ENCODE data around the gene KLHL29.

KLHL29 gene

GRCh38 chr2:23478933-23479683, 94.1 kb downstream of the KLHL29 start:
- no peak for DNase-seq

DNA sequence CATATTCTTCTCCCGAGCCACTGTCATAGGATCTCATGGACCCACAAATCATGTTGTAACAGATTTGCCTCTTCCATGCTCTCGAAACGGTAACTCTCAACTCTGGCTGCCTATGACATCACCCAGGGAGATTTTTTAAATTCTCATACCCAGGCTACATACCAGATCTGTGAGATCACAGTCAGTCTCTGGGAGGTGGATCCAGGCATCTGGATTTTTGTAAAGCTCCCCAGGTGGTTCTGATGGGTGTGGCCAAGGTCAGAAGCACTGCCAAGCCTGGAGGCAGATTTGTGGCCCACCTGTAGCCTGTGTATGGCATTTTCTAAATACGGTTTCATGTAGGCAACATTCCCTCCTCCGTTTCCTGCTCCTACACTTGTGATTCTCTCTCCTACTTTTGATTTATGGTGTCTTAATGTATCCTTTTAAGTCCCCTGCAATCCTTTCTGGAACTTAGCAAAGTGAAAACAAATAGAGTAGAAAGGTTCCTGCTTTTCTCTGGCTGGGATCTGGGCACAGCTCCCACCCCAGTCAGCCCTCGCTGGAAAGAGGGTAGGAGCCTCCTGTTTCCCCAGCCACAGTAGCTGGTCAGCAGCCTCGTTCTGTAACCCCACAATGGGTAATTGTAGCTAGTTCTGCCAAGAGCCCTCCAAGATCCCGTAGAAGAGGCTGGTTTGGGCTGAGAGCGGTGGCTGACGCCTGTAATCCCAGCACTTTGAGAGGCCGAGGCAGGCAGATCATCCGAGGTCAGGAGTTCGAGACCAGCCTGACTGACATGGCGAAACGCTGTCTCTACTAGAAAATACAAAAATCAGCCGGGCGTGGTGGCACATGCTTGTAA, 96.2 kb downstream of the KLHL29 start:
- DNase-seq, result no peak

DNA sequence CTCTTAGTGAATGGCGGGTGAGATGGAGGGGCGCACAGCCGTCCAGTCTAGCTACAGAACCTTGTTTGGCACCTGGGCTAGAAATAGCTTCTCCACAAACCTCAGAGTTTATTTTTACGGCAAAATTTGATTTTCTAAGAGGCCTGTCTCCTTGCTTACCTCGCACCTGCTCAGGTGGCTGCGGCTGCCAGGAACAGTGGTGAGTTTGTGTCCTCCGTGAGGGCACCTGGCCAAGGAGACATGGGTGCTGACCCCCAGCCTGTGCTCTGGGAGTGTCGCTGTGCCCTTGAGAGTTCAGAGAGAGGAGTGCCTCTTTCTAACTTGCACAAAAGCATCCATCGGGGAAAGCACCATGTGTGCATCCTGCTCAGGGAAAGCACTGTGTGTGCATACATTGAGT, 97.2 kb downstream of the KLHL29 start:
- DNase-seq, result no peak

- DNase-seq, result no peak
Measured at GRCh38 chr2:23482607-23483006, 97.6 kb downstream of the KLHL29 start.

DNA sequence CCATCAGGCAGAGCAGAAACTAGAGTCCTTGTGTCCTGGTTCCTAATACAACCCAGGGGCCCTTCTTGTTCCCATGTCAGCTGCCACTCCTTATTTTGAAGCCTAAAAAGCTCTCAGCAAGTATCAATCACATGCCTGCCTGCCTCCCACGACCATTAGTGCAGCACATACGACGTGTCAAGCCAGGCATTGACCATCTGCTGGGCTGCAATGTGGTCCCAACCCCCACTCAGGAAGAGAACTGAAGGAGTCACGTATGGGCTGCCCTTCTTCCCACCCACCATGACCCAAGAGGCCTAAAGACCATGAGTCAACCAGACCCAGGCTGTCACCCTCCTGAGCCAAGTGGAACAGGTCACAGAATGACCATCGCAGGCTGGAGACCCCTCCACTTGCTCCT, 98.8 kb downstream of the KLHL29 start:
- no peak for DNase-seq

DNA sequence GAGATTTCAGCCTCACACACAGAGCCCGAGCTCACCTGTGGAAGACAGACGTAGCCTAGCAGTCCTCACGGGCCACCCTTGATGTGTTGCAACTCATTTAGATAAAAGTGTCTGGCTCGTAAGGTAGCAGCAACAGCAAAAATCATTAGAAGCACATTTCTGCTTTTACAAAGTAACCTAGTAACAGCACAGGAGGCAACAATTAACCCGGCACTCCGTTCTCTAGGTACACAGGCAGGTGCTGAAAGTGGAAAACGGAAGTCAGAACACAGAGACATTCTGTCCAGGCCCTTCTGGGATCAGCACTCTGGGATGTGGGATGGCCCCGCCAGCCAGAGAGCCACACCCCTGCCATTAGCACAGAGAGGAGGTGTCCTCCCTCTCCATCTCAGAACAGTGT, 99.3 kb downstream of the KLHL29 start:
- DNase-seq, result no peak

DNA sequence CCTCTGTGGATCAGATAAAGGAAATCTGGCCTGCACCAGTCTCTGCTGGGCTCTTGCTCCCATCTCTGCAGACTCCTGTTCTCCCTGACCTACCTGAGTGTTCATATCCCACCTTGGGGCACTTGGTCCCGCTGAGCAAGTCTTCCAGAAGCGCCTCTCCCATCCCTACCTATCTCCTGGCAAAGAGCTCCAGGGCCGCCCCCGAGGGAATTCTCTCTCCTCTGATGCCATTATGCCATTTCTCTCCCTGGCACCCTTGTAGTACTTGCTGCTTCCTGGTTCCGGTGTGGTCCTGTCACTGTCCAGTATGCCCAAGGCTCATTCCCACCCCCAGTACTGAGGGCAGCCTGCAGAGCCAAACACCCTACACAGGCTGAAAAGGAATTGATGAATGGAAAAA, 99.8 kb downstream of the KLHL29 start:
- no peak for DNase-seq

DNA sequence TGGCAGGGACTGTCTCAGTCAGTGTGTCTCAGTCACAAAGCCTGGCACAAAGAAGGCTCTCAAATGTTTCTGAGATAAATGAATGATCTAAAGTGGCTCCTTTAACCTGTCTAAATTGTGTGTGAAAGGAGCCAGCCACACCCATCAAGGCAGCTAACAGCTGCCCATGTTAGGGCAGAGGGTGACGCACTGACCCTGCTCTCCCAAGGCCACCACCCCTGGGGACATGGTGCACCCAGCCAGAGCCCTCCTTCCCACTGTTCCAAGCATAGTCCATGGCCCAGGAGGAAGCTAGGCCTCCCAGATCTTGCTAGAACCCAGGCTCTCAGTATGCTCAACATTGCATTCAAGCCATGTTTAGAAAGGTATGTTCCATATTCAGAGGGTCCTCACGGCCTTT, 100.3 kb downstream of the KLHL29 start:
- no peak for DNase-seq

- DNase-seq, result no peak
Measured at GRCh38 chr2:23485841-23486683, 101.1 kb downstream of the KLHL29 start.

DNA sequence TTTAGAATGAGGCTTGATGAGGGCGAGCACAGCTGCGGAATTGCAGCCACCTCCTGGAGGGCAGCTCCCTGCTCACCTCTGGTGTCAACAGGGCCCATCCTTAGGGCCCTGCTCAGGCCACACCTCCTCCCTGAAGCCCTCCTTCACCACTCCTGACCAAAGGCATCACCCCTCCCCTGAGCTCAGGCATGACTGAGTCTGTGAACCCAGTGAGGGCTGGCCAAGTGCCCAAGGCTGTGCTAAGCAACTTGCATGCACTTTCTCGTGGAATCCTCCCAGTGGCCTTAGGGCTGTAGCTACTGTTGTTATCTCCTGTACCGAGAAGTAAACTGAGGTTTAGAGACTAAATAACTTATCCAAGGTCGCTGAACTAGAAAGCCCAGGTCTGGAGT, 101.7 kb downstream of the KLHL29 start:
- DNase-seq, result no peak

- peak in 1 of 2 donors; percentile 17 for DNase-seq
Measured at GRCh38 chr2:23487735-23488492, 102.9 kb downstream of the KLHL29 start.

DNA sequence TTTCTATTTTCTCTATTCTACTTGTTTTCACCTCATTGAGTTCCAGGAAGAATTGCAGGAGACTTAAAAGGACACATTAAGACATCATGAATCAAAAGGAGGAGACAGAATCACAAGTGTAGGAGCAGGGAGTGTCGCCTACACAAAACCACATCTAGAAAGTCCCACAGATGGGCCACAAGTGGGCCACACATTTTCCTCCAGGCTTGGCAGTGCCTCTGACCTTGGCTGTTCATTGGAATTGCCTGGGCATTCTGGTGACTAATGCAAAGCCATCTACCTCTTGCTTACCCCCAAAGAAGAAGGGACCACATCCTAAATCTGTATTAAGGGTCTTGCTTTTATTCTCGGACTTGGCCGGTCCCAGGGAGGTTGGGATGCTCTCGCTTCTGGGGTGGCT, 103.6 kb downstream of the KLHL29 start:
- DNase-seq, result no peak

DNA sequence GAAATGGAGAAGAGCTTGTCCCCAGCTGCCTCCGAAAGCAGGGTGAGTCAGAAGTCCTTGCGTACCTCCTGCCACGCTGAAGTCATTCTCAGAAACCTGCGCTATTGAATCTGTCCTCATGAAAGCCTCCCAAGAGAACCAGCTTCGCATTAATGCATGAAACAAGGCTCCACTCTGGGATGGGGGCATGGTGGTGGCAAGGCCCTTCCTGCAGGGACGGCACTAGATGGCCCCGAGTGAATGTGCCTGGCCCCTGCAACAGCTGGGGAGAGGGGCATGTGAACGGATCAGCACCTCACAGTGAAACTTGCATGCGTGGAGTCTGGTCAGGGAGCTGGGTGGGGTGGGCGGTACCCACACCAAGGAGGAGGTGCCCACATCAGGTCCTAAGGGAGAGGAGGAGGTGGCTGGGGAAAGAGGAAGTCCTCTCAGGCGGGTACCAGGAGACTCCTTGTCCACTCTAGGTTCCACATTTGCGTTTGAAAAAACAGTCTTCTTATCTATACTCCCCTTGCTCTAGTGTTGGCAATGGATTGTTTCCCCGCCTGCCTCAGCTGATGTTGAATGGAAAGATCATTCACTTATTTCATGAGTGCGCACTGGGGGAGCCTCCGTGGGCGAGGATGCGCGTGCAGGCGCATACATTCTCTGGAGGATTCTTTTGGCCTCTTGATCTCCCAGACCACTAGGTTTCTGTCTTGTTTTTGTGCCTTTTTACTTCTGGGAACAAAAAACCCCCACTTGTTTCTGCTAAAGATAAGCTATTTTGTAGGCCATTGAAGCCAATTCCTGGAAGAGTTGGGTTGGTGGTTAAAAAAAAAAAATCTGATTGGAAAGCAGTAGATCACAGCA, 104.7 kb downstream of the KLHL29 start:
- peak in 1 of 2 donors; percentile 53 for DNase-seq

- no peak for DNase-seq
Measured at GRCh38 chr2:23491591-23492336, 106.8 kb downstream of the KLHL29 start.

DNA sequence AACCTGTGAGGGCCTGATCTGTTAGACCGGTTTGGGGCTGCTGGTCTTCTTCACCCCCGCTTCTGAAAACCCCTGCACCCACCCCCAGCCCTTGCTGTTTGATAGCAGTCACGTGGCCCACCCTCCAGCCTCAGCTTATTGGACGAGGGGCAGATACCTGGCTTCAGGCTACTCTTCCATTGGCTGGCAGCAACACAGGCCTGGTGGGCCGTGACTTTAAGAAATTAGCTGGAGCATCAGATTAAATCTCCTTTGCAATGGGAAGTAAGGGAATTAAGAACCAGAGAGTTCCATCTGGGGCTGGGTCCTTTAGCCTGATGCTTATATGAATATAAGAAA, 107.3 kb downstream of the KLHL29 start:
- no peak for DNase-seq

GRCh38 chr2:23492921-23493320, 107.9 kb downstream of the KLHL29 start:
- DNase-seq, result no peak

GRCh38 chr2:23493846-23494245, 108.9 kb downstream of the KLHL29 start:
- no peak for DNase-seq

DNA sequence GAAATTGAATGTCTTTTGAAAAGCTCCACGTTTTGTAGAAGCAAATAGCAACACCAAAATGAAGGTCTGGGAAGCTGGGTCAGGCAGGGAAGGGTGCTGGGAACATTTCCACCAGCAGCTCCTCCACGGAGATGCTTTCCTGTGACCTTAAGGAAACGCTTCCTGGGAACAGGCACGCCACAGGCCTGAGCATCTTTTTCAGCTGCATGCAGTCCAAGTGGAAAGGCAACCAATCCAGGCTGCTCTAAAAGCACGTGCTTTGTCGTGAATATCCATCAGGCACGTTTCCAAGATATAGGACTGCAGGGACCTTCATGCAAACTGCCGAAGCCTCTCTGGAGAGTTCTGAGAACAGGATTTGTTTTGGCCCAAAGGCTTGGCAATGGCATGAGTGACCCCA, 109.3 kb downstream of the KLHL29 start:
- no peak for DNase-seq

- no peak for DNase-seq
Measured at GRCh38 chr2:23495661-23496114, 110.7 kb downstream of the KLHL29 start.

DNA sequence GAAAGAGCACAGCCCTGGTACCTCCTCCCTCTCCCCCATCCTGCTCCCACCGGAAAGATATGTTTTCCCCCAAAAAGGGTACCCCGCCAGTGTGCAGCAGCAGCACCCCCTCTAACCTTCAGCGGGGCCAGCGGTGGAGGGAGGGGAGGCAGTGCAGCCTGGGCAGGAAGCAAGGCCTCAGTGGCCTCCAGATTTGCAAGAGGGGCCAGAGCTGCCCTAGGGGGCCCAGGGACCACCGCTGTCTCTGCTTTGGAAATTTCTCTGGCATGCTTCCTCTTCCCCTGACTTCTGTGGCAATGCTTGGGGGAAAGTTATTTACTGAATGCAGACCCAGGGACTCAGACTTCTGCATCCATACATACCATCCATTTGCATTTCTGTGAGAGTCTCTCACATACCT, 111.5 kb downstream of the KLHL29 start:
- DNase-seq, result no peak

DNA sequence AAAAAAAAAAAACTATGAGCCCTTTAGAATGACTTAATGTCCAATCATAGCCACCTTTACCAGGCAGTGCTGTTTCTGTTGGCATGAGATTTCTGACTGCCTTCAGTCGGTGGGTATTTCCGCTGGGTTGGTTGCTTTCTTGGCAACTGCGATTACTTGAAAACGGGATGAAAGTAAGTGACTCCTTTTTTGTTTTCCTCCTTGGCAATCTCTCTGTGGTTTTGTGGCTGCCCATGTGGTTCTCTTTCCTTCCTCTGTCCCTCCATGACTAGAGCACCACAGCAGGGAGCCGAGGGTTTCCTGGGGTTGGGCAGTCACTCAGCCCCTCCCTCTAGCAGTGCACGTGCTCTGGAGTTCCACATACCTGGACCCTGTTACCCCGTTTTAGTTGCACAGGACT, 112.1 kb downstream of the KLHL29 start:
- peak in 1 of 2 donors; percentile 50 for DNase-seq

Data from stimulated activated CD4-positive, alpha-beta T cell treated with anti-CD3 and anti-CD28 coated beads, Interleukin-2, amount 100 ng/mL, for 24 hours (primary cell).